Cardiac muscle cell (in vitro differentiated cells and primary cell): ENCODE measurements around the gene LPAR2. TPM values are rescaled to one million over a fixed set of nuclear protein-coding genes. Genes with fewer than 3 reads are reported as not detected.
A peak's percentile ranks its signal among the peaks of the same experiment; 100 is the strongest.
"Not testable (repeated sequence)": the region's sequence is repeated elsewhere in the genome, so short reads cannot be mapped to it uniquely, and the experiment has no call there.

Experiments used
- DNase-seq, 2 donors: peaks; one replicate each; pipeline versions ENCODE4 v3.0.0 to v3.0.0-alpha.2; 2010 to 2017; ENCODE audit warnings: low read depth in 1 of 2, low spot score in 1 of 2
- H3K27ac ChIP-seq: fragments of 200-600 bp; sonication (generic); 2 replicates; pipeline ENCODE4 v1.5.1; 2016
- H3K27me3 ChIP-seq: fragments of 200-600 bp; sonication (generic); 2 replicates; pipeline ENCODE4 v1.6.0; 2016; ENCODE audit warnings: control low read depth
- H3K36me3 ChIP-seq: fragments of 200-600 bp; sonication (generic); 2 replicates; pipeline ENCODE4 v1.5.1; 2016; ENCODE audit warnings: control low read depth
- H3K4me1 ChIP-seq: fragments of 200-600 bp; sonication (generic); 2 replicates; pipeline ENCODE4 v1.8.1; 2017; ENCODE audit warnings: low read depth, mild to moderate bottlenecking, mixed run types
- H3K4me3 ChIP-seq: fragments of 200-600 bp; sonication (generic); 2 replicates; pipeline ENCODE4 v1.5.1; 2016; ENCODE audit warnings: mild to moderate bottlenecking
- H3K9me3 ChIP-seq: fragments of 200-600 bp; sonication (generic); 2 replicates; pipeline ENCODE4 v1.5.1; 2017; ENCODE audit warnings: low read depth, mild to moderate bottlenecking, control low read depth
- polyA plus RNA-seq: library from polyadenylated mRNA; unstranded; fragments of >200 nt; fragmentation: Nextera tagmentation; extraction: Ambion mirVana; gene quantifications from 2 replicates; pipeline ENCODE4 v1.2.1, GENCODE V29; 2016
- total RNA-seq: library from RNA; depleted of rRNA; stranded (reverse); fragments of >200 nt; gene quantifications from 2 replicates; pipeline ENCODE4 v1.2.3, GENCODE V29; 2016
- TF ChIP-seq, protein P1 (sequence below): IDR thresholded peaks from 2 replicates; pipeline ENCODE4 v1.5.1; 2012; ENCODE audit warnings: low read depth, mild to moderate bottlenecking, low read length

Gene LPAR2
- total and polyA plus RNA-seq, 2 experiments from 2014 or later, result 39.9 to 56.6 TPM

DNA sequence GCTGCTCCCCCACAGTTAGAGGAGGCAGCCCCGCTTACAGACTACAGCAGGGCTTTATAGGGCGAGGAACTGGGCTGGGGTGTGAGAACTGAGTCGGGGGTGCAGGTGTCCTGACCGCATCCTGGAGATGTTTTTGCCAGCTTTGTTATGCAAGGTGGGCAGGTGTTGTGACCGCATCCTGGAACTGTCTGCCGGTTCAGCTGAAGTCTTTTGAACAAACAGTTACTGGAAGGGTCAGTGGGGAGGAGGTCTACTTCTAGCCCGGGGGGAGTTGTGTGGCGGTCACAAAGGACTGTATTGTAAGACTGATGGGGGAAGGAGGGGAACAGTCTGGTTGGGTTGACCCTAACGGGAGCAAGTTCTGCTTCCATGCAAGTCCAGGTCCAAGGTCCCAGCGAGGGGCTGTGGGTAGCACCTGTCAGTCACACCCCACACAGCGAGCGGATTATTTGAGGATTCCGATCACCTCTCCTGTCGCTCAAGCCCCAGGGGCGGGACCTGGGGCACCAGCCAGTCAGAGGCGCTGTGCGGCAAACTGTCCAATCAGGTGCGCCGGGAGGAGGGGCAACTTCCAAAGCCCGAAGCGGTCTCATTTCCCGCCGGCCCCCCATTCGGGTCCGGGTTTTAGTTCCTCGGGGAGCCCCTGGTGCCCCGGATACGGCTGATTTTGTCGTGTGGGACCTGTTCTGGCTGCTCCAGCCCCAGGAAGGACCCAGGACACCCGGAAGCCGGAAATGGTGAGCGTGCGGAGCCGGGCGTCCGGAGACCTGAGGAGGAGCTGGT, 40.4 kb upstream of the LPAR2 start, which contains the start of gene ZNF101:
TSS of gene ZNF101 (plus strand) at position 610 of the 783 bp plus-strand sequence. CDS start at position 735, 125 bp downstream.
- TF ChIP-seq, protein P1, sequence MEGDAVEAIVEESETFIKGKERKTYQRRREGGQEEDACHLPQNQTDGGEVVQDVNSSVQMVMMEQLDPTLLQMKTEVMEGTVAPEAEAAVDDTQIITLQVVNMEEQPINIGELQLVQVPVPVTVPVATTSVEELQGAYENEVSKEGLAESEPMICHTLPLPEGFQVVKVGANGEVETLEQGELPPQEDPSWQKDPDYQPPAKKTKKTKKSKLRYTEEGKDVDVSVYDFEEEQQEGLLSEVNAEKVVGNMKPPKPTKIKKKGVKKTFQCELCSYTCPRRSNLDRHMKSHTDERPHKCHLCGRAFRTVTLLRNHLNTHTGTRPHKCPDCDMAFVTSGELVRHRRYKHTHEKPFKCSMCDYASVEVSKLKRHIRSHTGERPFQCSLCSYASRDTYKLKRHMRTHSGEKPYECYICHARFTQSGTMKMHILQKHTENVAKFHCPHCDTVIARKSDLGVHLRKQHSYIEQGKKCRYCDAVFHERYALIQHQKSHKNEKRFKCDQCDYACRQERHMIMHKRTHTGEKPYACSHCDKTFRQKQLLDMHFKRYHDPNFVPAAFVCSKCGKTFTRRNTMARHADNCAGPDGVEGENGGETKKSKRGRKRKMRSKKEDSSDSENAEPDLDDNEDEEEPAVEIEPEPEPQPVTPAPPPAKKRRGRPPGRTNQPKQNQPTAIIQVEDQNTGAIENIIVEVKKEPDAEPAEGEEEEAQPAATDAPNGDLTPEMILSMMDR, result no peak
- Histone ChIP-seq H3K4me3 (peak within 1 kb of the TSS; percentile 95), H3K36me3 (no peaks in the 10 kb centered on the region), H3K9me3 (no peaks in the 10 kb centered on the region), H3K4me1 (no peaks in the 10 kb centered on the region), H3K27ac (peak within 1 kb of the TSS; percentile 81), H3K27me3 (no peaks in the 10 kb centered on the region)
- peak; percentile 89 to 96 for DNase-seq

- H3K36me3 ChIP-seq, H3K27ac ChIP-seq, H3K9me3 ChIP-seq, H3K4me3 ChIP-seq, H3K27me3 ChIP-seq, H3K4me1 ChIP-seq, DNase-seq: not testable (repeated sequence)
Observed at GRCh38 chr19:19665420-19665948, 37.5 kb upstream of the LPAR2 start.

GRCh38 chr19:19663256-19664120, 35.5 kb upstream of the LPAR2 start, which contains the start of gene ATP13A1:
TSS of gene ATP13A1 (minus strand) at chr19:19663676. CDS start at chr19:19663666, 10 bp downstream.
- peak; percentile 98 to 99 for DNase-seq
- Histone ChIP-seq H3K4me3 (peak within 1 kb of the TSS; percentile 96), H3K9me3 (no peaks in the 10 kb centered on the region), H3K4me1 (peaks cover 4% of the 10 kb centered on the region), H3K36me3 (peaks cover under 1% of the 10 kb centered on the region), H3K27me3 (no peaks in the 10 kb centered on the region), H3K27ac (peak within 1 kb of the TSS; percentile 15)
- TF ChIP-seq, protein P1, result no peak

- H3K27me3 ChIP-seq, result no peaks in the 10 kb centered on the region
- H3K36me3 ChIP-seq, result peaks cover 5% of the 10 kb centered on the region
- H3K4me1 ChIP-seq, result peaks cover 4% of the 10 kb centered on the region
- peak in 1 of 2 donors; percentile 12 for DNase-seq
- H3K9me3 ChIP-seq, result no peaks in the 10 kb centered on the region
- peak overlapping the region; percentile 15 for H3K27ac ChIP-seq
- peak overlapping the region; percentile 96 for H3K4me3 ChIP-seq
- TF ChIP-seq, protein P1, result no peak
Observed at GRCh38 chr19:19662871-19663255, 34.8 kb upstream of the LPAR2 start.

- Histone ChIP-seq H3K27me3 (no peaks in the 10 kb centered on the region), H3K4me3 (peak overlapping the region; percentile 96), H3K27ac (no peak overlapping the region), H3K4me1 (peaks cover 4% of the 10 kb centered on the region), H3K36me3 (peaks cover 9% of the 10 kb centered on the region), H3K9me3 (no peaks in the 10 kb centered on the region)
- DNase-seq, result no peak
- TF ChIP-seq, protein P1, result no peak
Observed at GRCh38 chr19:19662344-19662743, 34.3 kb upstream of the LPAR2 start.
